Skeletal muscle tissue (tissue), 4 donors: ENCODE data around the gene KIF16B. TPM values are rescaled to one million over a fixed set of nuclear protein-coding genes. Genes with fewer than 3 reads are reported as not detected.

Experiments used
- H3K27ac ChIP-seq: one replicate; pipeline ENCODE4 v1.7.0; 2013; ENCODE audit warnings: mild to moderate bottlenecking, low read depth, low read length, inconsistent platforms
- H3K27me3 ChIP-seq, 3 donors: one replicate each; pipeline ENCODE4 v1.7.0; 2013; ENCODE audit warnings: low read length in 3 of 3; ENCODE audit not compliant: control insufficient read depth in 3 of 3, insufficient read depth in 3 of 3
- H3K36me3 ChIP-seq, 3 donors: one replicate each; pipeline ENCODE4 v1.7.0; 2013; ENCODE audit warnings: low read length in 3 of 3; ENCODE audit not compliant: control insufficient read depth in 3 of 3, insufficient read depth in 3 of 3
- H3K4me1 ChIP-seq, 3 donors: one replicate each; pipeline ENCODE4 v1.7.0; 2013; ENCODE audit warnings: low read length in 3 of 3, mild to moderate bottlenecking in 3 of 3; ENCODE audit not compliant: control insufficient read depth in 3 of 3, insufficient read depth in 3 of 3
- H3K4me3 ChIP-seq, 3 donors: one replicate each; pipeline ENCODE4 v1.7.0; 2013; ENCODE audit warnings: low read length in 3 of 3
- H3K9ac ChIP-seq, 3 donors: one replicate each; pipeline ENCODE4 v1.7.0; 2013; ENCODE audit warnings: low read length in 3 of 3, mild to moderate bottlenecking in 3 of 3, moderate library complexity in 2 of 3, low read depth in 1 of 3
- H3K9me3 ChIP-seq, 3 donors: one replicate each; pipeline ENCODE4 v1.7.0; 2013; ENCODE audit warnings: low read length in 3 of 3; ENCODE audit not compliant: control insufficient read depth in 3 of 3
- total RNA-seq: library from RNA; depleted of rRNA; stranded (reverse); fragments of >200 nt; gene quantifications from one replicate; pipeline ENCODE4 v1.2.3, GENCODE V29; 2014
- donor health status: Osteomylitis.

KIF16B gene
- total RNA-seq, 1 donor from 2014 or later, result 42.8 TPM

- Histone ChIP-seq H3K4me1 (peaks cover 9 to 17% (median 14%) of the 10 kb centered on the region in 3 donors), H3K36me3 (no peaks in the 10 kb centered on the region), H3K9ac (peak overlapping the region in 1 of 3 donors; percentile 60), H3K9me3 (no peaks in the 10 kb centered on the region), H3K27ac (peak overlapping the region; percentile 21), H3K4me3 (no peak overlapping the region), H3K27me3 (no peaks in the 10 kb centered on the region)
These were observed 31.4 kb downstream of the KIF16B start for GRCh38 chr20:16541878-16542277.

- peak overlapping the region in 1 of 3 donors; percentile 60 for H3K9ac ChIP-seq
These were observed 32.0 kb downstream of the KIF16B start for GRCh38 chr20:16541226-16541625.

DNA sequence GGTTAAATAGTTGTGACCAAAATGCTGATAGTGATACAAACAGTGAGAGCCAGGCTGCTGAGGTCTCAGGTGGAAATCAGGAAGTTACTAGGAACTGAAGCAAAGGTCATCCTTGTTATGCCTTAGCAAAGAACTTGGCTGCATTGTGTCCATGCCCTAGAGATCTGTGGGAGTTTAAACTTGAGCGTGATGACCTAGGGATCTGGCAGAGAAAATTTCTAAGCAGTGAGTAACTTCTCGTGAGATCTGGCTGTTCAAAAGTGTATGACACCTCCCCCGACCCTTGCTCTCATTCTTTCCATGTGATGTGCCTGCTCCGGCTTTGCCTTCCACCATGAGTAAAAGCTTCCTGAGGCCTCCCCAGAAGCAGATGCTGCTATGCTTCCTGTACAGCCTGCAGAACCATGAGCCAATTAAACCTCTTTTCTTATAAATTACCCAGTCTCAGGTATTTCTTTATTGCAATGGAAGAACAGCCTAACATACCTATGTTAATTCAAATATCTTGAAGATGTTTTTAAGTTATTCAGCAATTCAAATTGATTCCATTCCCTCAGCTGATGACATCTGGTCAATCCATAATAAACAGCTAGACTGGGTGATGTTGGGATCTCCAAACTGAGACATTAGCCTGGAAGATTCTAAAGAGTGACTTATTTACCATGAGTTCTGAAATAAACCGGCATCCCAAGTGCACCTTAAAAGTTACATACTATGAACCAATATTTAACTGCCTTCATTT lies 33.8 kb downstream of the KIF16B start:
- H3K9ac ChIP-seq, result no peak overlapping the region
- H3K4me3 ChIP-seq, result no peak overlapping the region
- no peak overlapping the region for H3K27ac ChIP-seq
- no peaks in the 10 kb centered on the region for H3K9me3 ChIP-seq
- no peaks in the 10 kb centered on the region for H3K36me3 ChIP-seq
- peaks cover 9 to 17% (median 14%) of the 10 kb centered on the region in 3 donors for H3K4me1 ChIP-seq
- no peaks in the 10 kb centered on the region for H3K27me3 ChIP-seq

More at GRCh38 chr20:16541226-16541625, 32.0 kb downstream of the KIF16B start:
- H3K4me3 ChIP-seq, result no peak overlapping the region
- H3K9me3 ChIP-seq, result no peaks in the 10 kb centered on the region
- peaks cover 9 to 17% (median 14%) of the 10 kb centered on the region in 3 donors for H3K4me1 ChIP-seq
- H3K27me3 ChIP-seq, result no peaks in the 10 kb centered on the region
- no peaks in the 10 kb centered on the region for H3K36me3 ChIP-seq
- peak overlapping the region; percentile 21 for H3K27ac ChIP-seq

GRCh38 chr20:16538779-16539178 lies 34.5 kb downstream of the KIF16B start:
- no peaks in the 10 kb centered on the region for H3K27me3 ChIP-seq
- H3K27ac ChIP-seq, result no peak overlapping the region
- no peak overlapping the region for H3K9ac ChIP-seq
- H3K4me3 ChIP-seq, result no peak overlapping the region
- peaks cover 9 to 14% (median 14%) of the 10 kb centered on the region in 3 donors for H3K4me1 ChIP-seq
- H3K36me3 ChIP-seq, result no peaks in the 10 kb centered on the region
- H3K9me3 ChIP-seq, result no peaks in the 10 kb centered on the region

DNA sequence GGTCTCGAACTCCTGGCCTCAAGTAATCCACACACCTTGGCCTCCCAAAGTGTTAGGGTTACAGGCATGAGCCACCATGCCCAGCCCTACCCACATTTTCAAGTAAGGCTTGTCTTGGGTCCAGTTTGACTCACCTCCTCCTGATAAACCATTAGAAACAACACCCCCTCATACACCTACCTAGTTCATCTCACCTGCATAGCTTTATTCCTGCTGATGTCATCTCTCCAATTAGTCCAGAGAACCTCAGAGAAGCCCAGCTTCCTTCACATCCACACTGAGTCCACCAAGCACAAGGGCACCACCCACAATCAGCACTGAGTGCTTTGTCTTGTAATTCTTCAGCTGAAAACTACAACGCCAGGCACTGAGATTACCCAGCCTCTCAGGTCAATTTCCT lies 35.3 kb downstream of the KIF16B start:
- Histone ChIP-seq H3K4me3 (no peak overlapping the region), H3K9me3 (no peaks in the 10 kb centered on the region), H3K4me1 (peaks cover 14% of the 10 kb centered on the region in 3 donors), H3K36me3 (no peaks in the 10 kb centered on the region), H3K27ac (no peak overlapping the region), H3K27me3 (no peaks in the 10 kb centered on the region), H3K9ac (no peak overlapping the region)

GRCh38 chr20:16537025-16537665 lies 36.1 kb downstream of the KIF16B start:
- no peaks in the 10 kb centered on the region for H3K9me3 ChIP-seq
- H3K27me3 ChIP-seq, result no peaks in the 10 kb centered on the region
- no peak overlapping the region for H3K4me3 ChIP-seq
- H3K36me3 ChIP-seq, result no peaks in the 10 kb centered on the region
- H3K9ac ChIP-seq, result no peak overlapping the region
- H3K27ac ChIP-seq, result no peak overlapping the region
- H3K4me1 ChIP-seq, result peaks cover 14% of the 10 kb centered on the region in 3 donors

DNA sequence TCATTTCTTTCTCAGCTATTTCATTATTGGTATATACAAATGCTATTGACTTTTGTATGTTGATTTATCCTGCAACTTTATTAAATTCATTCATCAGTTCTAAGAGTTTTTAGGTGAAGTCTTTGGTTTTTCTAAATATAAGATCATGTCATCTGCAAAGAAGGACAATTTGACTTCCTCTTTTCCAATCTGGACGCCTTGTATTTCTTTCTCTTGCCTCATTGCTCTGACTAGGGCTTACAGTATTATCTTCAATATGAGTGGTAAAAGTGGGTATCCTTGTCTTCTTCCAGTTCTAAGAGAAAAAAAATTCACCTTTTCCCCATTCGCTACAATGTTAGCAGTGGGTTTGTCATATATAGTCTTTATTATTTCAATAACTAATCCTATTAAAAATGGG lies 38.0 kb downstream of the KIF16B start:
- Histone ChIP-seq H3K4me3 (no peak overlapping the region), H3K4me1 (peaks cover 0 to 5% (median 0%) of the 10 kb centered on the region in 3 donors), H3K36me3 (no peaks in the 10 kb centered on the region), H3K9me3 (no peaks in the 10 kb centered on the region), H3K9ac (no peak overlapping the region), H3K27me3 (no peaks in the 10 kb centered on the region), H3K27ac (no peak overlapping the region)

GRCh38 chr20:16533502-16533901 lies 39.7 kb downstream of the KIF16B start:
- Histone ChIP-seq H3K27me3 (no peaks in the 10 kb centered on the region), H3K9ac (no peak overlapping the region), H3K4me3 (no peak overlapping the region), H3K9me3 (no peaks in the 10 kb centered on the region), H3K27ac (no peak overlapping the region), H3K36me3 (no peaks in the 10 kb centered on the region), H3K4me1 (peaks cover 1 to 7% (median 4%) of the 10 kb centered on the region in 3 donors)

- Histone ChIP-seq H3K27ac (no peak overlapping the region), H3K27me3 (no peaks in the 10 kb centered on the region), H3K9ac (no peak overlapping the region)
These were observed 41.8 kb downstream of the KIF16B start for GRCh38 chr20:16531485-16531884.

DNA sequence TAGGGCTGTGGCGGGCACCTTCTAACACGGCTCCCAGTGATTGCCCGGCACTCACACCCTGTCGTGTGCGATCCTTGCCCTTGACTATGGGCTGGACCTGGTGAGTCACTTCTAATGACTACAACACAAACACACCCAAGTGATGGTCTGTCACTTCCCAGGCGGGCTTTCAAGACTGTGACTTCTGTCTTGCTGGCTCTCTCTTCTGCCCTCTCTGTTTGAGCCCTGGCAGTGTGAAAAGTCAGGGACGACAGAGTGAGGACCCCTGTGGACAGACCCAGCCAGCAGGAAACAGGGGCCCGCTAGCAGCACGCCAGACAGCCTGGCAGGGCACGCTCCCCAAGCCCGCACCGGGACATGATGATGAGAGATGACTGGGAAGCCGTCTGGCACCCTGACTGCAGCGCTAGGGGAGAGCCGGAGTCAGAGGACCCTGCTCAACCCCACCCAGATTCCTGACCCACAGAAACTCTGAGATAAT lies 43.0 kb downstream of the KIF16B start:
- H3K4me1 ChIP-seq, result peaks cover 15 to 23% (median 19%) of the 10 kb centered on the region in 3 donors
- H3K4me3 ChIP-seq, result no peak overlapping the region
- no peaks in the 10 kb centered on the region for H3K9me3 ChIP-seq
- H3K36me3 ChIP-seq, result peaks cover 0 to under 1% (median 0%) of the 10 kb centered on the region in 3 donors
- no peak overlapping the region for H3K27ac ChIP-seq
- H3K27me3 ChIP-seq, result no peaks in the 10 kb centered on the region
- no peak overlapping the region for H3K9ac ChIP-seq

More at GRCh38 chr20:16531485-16531884, 41.8 kb downstream of the KIF16B start:
- no peak overlapping the region for H3K4me3 ChIP-seq
- H3K4me1 ChIP-seq, result peaks cover 15 to 21% (median 17%) of the 10 kb centered on the region in 3 donors
- no peaks in the 10 kb centered on the region for H3K36me3 ChIP-seq
- H3K9me3 ChIP-seq, result no peaks in the 10 kb centered on the region
